Stimulated activated naive B cell treated with anti-CD40 and anti-IgM and Interleukin-4, amounts not matched to agents 10 μg/mL and 1 μg/mL and 100 μg/mL, for 72 hours (primary cell): ENCODE data around the gene DCAF11.

Experiments used
- ATAC-seq, 2 donors: fragments of 150-1000 bp; cut with Tn5 transposase; replicated peaks; 2 replicates each; pipeline ENCODE4 v1.10.0; 2021; ENCODE audit warnings: moderate library complexity in 1 of 2
- DNase-seq: peaks from one replicate; pipeline ENCODE4 v3.0.0; 2021
- H3K27ac Mint-ChIP-seq: one replicate; pipeline ENCODE4 v1.8.0; 2022; ENCODE audit warnings: mild to moderate bottlenecking, mixed read lengths
- H3K27me3 Mint-ChIP-seq, 2 donors: one replicate each; pipeline ENCODE4 v1.8.0; 2022; ENCODE audit warnings: mixed read lengths in 2 of 2
- H3K36me3 Mint-ChIP-seq, 2 donors: one replicate each; pipeline ENCODE4 v1.8.0; 2022; ENCODE audit warnings: mixed read lengths in 2 of 2, mild to moderate bottlenecking in 1 of 2
- H3K4me1 Mint-ChIP-seq, 2 donors: one replicate each; pipeline ENCODE4 v1.8.0; 2022; ENCODE audit warnings: mixed read lengths in 2 of 2, mild to moderate bottlenecking in 1 of 2
- H3K4me3 Mint-ChIP-seq, 2 donors: one replicate each; pipeline ENCODE4 v1.8.0; 2022; ENCODE audit warnings: mild to moderate bottlenecking in 2 of 2, mixed read lengths in 2 of 2, moderate library complexity in 1 of 2
- H3K9me3 Mint-ChIP-seq, 2 donors: one replicate each; pipeline ENCODE4 v1.8.0; 2022; ENCODE audit warnings: mixed read lengths in 2 of 2, mild to moderate bottlenecking in 1 of 2

The DCAF11 gene

GRCh38 chr14:24114532-24115421, at the start of gene DCAF11, which contains the start of gene NRL:
Gene DCAF11, plus strand, starts transcription at chr14:24114777. Its CDS starts 818 bp downstream, at chr14:24115595.
Gene NRL, minus strand, starts transcription at chr14:24114949. Its CDS starts 32,101 bp downstream, at chr14:24082848.
- Mint-ChIP-seq H3K27me3 (no peaks in the 10 kb centered on the region), H3K4me3 (peak within 1 kb of the TSS; percentile 97 to 99), H3K4me1 (peaks cover 20 to 24% of the 10 kb centered on the region in 2 donors), H3K9me3 (no peaks in the 10 kb centered on the region), H3K36me3 (peaks cover 25 to 46% of the 10 kb centered on the region in 2 donors), H3K27ac (peak within 1 kb of the TSS; percentile 100)
- ATAC-seq (peak; percentile 87 to 88), DNase-seq (peak; percentile 99)

- Mint-ChIP-seq H3K9me3 (no peaks in the 10 kb centered on the region), H3K4me1 (peaks cover 0 to 2% of the 10 kb centered on the region in 2 donors), H3K27me3 (peaks cover 0 to 3% of the 10 kb centered on the region in 2 donors), H3K36me3 (no peaks in the 10 kb centered on the region), H3K27ac (no peak overlapping the region), H3K4me3 (no peak overlapping the region)
- ATAC-seq: no peak
- no peak for DNase-seq
Measured at GRCh38 chr14:24064856-24065255, 49.7 kb upstream of the DCAF11 start.

GRCh38 chr14:24065408-24065807, 49.2 kb upstream of the DCAF11 start:
- Mint-ChIP-seq H3K36me3 (no peaks in the 10 kb centered on the region), H3K4me3 (no peak overlapping the region), H3K27ac (no peak overlapping the region), H3K9me3 (no peaks in the 10 kb centered on the region), H3K27me3 (peaks cover 0 to 3% of the 10 kb centered on the region in 2 donors), H3K4me1 (peaks cover 0 to 2% of the 10 kb centered on the region in 2 donors)
- ATAC-seq: no peak
- DNase-seq: no peak

- H3K9me3 Mint-ChIP-seq: no peaks in the 10 kb centered on the region
- no peak overlapping the region for H3K27ac Mint-ChIP-seq
- no peak for DNase-seq
- no peaks in the 10 kb centered on the region for H3K36me3 Mint-ChIP-seq
- H3K27me3 Mint-ChIP-seq: peaks cover 0 to 3% of the 10 kb centered on the region in 2 donors
- H3K4me3 Mint-ChIP-seq: no peak overlapping the region
- peaks cover 0 to 2% of the 10 kb centered on the region in 2 donors for H3K4me1 Mint-ChIP-seq
- no peak for ATAC-seq
Measured at GRCh38 chr14:24066496-24067132, 48.0 kb upstream of the DCAF11 start.

GRCh38 chr14:24067133-24068082, 47.2 kb upstream of the DCAF11 start:
- Mint-ChIP-seq H3K4me1 (peaks cover 0 to 2% of the 10 kb centered on the region in 2 donors), H3K9me3 (no peaks in the 10 kb centered on the region), H3K27ac (no peak overlapping the region), H3K36me3 (no peaks in the 10 kb centered on the region), H3K4me3 (no peak overlapping the region), H3K27me3 (peaks cover 0 to 3% of the 10 kb centered on the region in 2 donors)
- no peak for DNase-seq
- no peak for ATAC-seq

GRCh38 chr14:24068711-24069410, 45.7 kb upstream of the DCAF11 start:
- H3K27ac Mint-ChIP-seq: no peak overlapping the region
- H3K4me3 Mint-ChIP-seq: no peak overlapping the region
- DNase-seq (no peak), ATAC-seq (no peak)
- no peaks in the 10 kb centered on the region for H3K4me1 Mint-ChIP-seq
- H3K27me3 Mint-ChIP-seq: no peaks in the 10 kb centered on the region
- no peaks in the 10 kb centered on the region for H3K36me3 Mint-ChIP-seq
- no peaks in the 10 kb centered on the region for H3K9me3 Mint-ChIP-seq

GRCh38 chr14:24069411-24069735, 45.2 kb upstream of the DCAF11 start:
- no peaks in the 10 kb centered on the region for H3K27me3 Mint-ChIP-seq
- H3K9me3 Mint-ChIP-seq: no peaks in the 10 kb centered on the region
- no peaks in the 10 kb centered on the region for H3K4me1 Mint-ChIP-seq
- no peak for ATAC-seq
- H3K4me3 Mint-ChIP-seq: no peak overlapping the region
- no peak for DNase-seq
- H3K27ac Mint-ChIP-seq: no peak overlapping the region
- H3K36me3 Mint-ChIP-seq: no peaks in the 10 kb centered on the region

- no peaks in the 10 kb centered on the region for H3K27me3 Mint-ChIP-seq
- H3K4me3 Mint-ChIP-seq: no peak overlapping the region
- peaks cover 9 to 11% of the 10 kb centered on the region in 2 donors for H3K4me1 Mint-ChIP-seq
- no peaks in the 10 kb centered on the region for H3K9me3 Mint-ChIP-seq
- no peaks in the 10 kb centered on the region for H3K36me3 Mint-ChIP-seq
- no peak for DNase-seq
- no peak overlapping the region for H3K27ac Mint-ChIP-seq
- no peak for ATAC-seq
Measured at GRCh38 chr14:24070285-24071143, 44.1 kb upstream of the DCAF11 start.

- H3K27me3 Mint-ChIP-seq: no peaks in the 10 kb centered on the region
- no peak for DNase-seq
- peaks cover 16 to 18% of the 10 kb centered on the region in 2 donors for H3K4me1 Mint-ChIP-seq
- H3K27ac Mint-ChIP-seq: no peak within 1 kb of the TSS
- no peaks in the 10 kb centered on the region for H3K9me3 Mint-ChIP-seq
- no peak within 1 kb of the TSS for H3K4me3 Mint-ChIP-seq
- H3K36me3 Mint-ChIP-seq: no peaks in the 10 kb centered on the region
- ATAC-seq: no peak
Measured at GRCh38 chr14:24071144-24071697, 43.4 kb upstream of the DCAF11 start, which contains the start of gene CPNE6. Gene CPNE6, plus strand, starts transcription at chr14:24071562. Its CDS starts 1,375 bp downstream, at chr14:24072937.

- no peaks in the 10 kb centered on the region for H3K9me3 Mint-ChIP-seq
- H3K4me1 Mint-ChIP-seq: peaks cover 17 to 25% of the 10 kb centered on the region in 2 donors
- no peak overlapping the region for H3K27ac Mint-ChIP-seq
- H3K4me3 Mint-ChIP-seq: no peak overlapping the region
- no peak for ATAC-seq
- DNase-seq: no peak
- H3K36me3 Mint-ChIP-seq: no peaks in the 10 kb centered on the region
- no peaks in the 10 kb centered on the region for H3K27me3 Mint-ChIP-seq
Measured at GRCh38 chr14:24071836-24072430, 42.6 kb upstream of the DCAF11 start.

- Mint-ChIP-seq H3K27ac (no peak overlapping the region), H3K9me3 (no peaks in the 10 kb centered on the region), H3K27me3 (no peaks in the 10 kb centered on the region), H3K36me3 (no peaks in the 10 kb centered on the region), H3K4me3 (no peak overlapping the region), H3K4me1 (peaks cover 19 to 29% of the 10 kb centered on the region in 2 donors)
- DNase-seq (no peak), ATAC-seq (no peak)
Measured at GRCh38 chr14:24072436-24072835, 42.1 kb upstream of the DCAF11 start.
